HG03354 (cell line): ENCODE results near the gene EYS.

Experiments used
- ATAC-seq: cut with Tn5 transposase; IDR thresholded peaks from one replicate; pipeline ENCODE4 v1.9.1; 2021; ENCODE audit warnings: mild to moderate bottlenecking; ENCODE audit not compliant: unreplicated experiment, poor library complexity, severe bottlenecking

Gene EYS

GRCh38 chr6:65707126-65707826 lies at the start of gene EYS:
Gene EYS (minus strand): TSS chr6:65707226. CDS start chr6:65495410, 211,816 bp downstream.
- ATAC-seq = no peak

GRCh38 chr6:65746302-65746701 lies 39.3 kb upstream of the EYS start:
- no peak for ATAC-seq

- no peak for ATAC-seq
Measured at GRCh38 chr6:65745614-65746013, 38.6 kb upstream of the EYS start.

- no peak for ATAC-seq
Measured at GRCh38 chr6:65728879-65729479, 22.0 kb upstream of the EYS start.

GRCh38 chr6:65719101-65719500 lies 12.1 kb upstream of the EYS start:
- no peak for ATAC-seq

- no peak for ATAC-seq
Measured at GRCh38 chr6:65711531-65711930, 4.5 kb upstream of the EYS start.

- no peak for ATAC-seq
Measured at GRCh38 chr6:65709099-65709830, 2.2 kb upstream of the EYS start.

GRCh38 chr6:65708162-65708561 lies 1.1 kb upstream of the EYS start:
- no peak for ATAC-seq

- ATAC-seq = no peak
Measured at GRCh38 chr6:65706436-65706835, 590 bp downstream of the EYS start.

GRCh38 chr6:65701325-65701724 lies 5.7 kb downstream of the EYS start:
- no peak for ATAC-seq

GRCh38 chr6:65700561-65700960 lies 6.5 kb downstream of the EYS start:
- no peak for ATAC-seq

GRCh38 chr6:65692109-65692508 lies 14.9 kb downstream of the EYS start:
- no peak for ATAC-seq

- no peak for ATAC-seq
Measured at GRCh38 chr6:65680232-65680631, 26.8 kb downstream of the EYS start.

- no peak for ATAC-seq
Measured at GRCh38 chr6:65671922-65672321, 35.1 kb downstream of the EYS start.

- no peak for ATAC-seq
Measured at GRCh38 chr6:65667916-65668656, 38.9 kb downstream of the EYS start.

- no peak for ATAC-seq
Measured at GRCh38 chr6:65650086-65650485, 56.9 kb downstream of the EYS start.

- ATAC-seq = no peak
Measured at GRCh38 chr6:65649392-65649791, 57.6 kb downstream of the EYS start.

- ATAC-seq = no peak
Measured at GRCh38 chr6:65646544-65646943, 60.5 kb downstream of the EYS start.

GRCh38 chr6:65642776-65643175 lies 64.2 kb downstream of the EYS start:
- no peak for ATAC-seq

- ATAC-seq = no peak
Measured at GRCh38 chr6:65638047-65638831, 68.8 kb downstream of the EYS start.
